DMS153 treated with DMSO at 0.1 percent for 48 hours (cell line): ENCODE measurements around the gene CFAP99.
"Not testable (repeated sequence)": the region's sequence is repeated elsewhere in the genome, so short reads cannot be mapped to it uniquely, and the experiment has no call there.

Experiments
- DNase-seq: peaks from one replicate; lab custom pipeline; 2025; ENCODE audit not compliant: unreplicated experiment; lab: John Stamatoyannopoulos, UW

The CFAP99 gene

GRCh38 chr4:2418650-2419571 lies at the start of gene CFAP99:
TSS of gene CFAP99 (plus strand) at chr4:2418955.
- peak; percentile 67 for DNase-seq

GRCh38 chr4:2370597-2371320 lies 48.0 kb upstream of the CFAP99 start:
- DNase-seq, result no peak

GRCh38 chr4:2371765-2372487 lies 46.8 kb upstream of the CFAP99 start:
- DNase-seq, result no peak

GRCh38 chr4:2372488-2373030 lies 46.2 kb upstream of the CFAP99 start:
- no peak for DNase-seq

DNA sequence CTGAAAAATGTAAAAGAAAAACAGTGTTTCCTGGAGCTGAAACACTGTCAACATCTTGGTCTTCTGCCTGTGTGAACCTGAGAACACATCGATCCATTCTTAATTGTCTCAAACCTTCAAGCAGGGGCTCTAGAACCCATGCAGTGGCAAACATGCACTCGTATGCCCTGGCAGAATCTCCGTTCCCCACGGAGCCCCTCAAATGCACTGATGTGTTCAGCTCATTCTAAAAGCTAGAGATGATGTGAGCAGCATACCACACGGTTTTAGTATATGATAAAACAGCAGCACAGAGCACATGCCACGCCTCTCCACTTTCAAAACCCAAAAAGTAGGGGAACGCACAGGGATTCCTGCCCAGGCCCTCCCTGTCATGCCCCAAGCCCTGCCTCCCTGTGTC lies 45.2 kb upstream of the CFAP99 start:
- no peak for DNase-seq

DNA sequence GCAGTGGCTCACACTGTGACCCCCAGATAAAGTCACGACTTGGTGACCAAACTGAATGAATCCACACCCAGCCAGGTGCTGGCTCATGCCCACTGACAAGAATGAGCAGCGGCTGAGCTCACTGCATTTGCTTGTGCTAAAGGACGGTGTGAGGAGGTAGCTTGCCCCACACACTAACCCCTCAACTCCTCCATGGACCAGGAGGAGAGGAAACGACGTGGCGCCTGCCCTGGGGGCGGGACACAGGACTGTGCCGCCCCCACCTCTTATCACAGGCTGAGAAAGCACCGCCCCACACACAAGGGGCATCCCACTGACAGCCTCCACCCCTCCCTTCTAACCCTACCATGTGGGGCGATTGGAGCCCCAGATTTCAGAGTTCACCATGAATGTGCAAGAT lies 43.3 kb upstream of the CFAP99 start:
- no peak for DNase-seq

DNA sequence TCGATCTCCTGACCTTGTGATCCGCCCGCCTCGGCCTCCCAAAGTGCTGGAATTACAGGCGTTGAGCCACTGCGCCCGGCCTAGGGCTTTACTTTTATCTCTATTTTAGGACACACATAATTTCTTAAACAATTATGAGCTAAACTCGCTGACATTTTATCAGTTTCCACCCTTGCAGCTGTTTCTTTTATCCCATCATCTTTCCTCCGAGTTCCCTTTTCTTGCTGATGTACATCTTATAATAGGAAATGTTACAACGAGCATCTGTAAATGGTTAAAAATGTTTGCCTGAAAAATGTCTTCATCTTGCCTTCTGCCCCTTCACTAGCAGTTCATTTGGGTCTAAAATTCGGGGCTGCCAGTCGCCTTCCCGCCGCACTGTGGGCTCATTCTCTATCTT lies 41.5 kb upstream of the CFAP99 start:
- no peak for DNase-seq

DNA sequence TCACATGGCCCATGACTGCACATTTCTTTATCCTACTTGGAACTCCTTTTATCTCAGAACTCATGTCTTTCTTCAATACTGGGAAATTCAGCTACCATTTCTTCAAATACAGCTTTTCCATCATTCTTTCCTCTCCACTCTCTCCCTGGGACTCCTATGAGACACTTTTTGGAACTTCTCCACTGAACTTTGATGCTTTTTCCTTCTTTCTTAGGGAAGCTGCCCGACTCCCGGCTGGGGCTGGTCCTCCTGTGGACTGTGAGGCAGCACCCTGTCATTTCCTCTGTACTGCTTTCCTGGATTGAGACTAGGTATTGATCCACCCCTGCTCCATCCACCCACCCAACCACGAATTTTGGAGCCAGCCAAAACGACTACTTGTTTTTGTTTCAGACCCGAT lies 40.4 kb upstream of the CFAP99 start:
- DNase-seq, result no peak

- DNase-seq, result no peak
Measured at GRCh38 chr4:2378898-2379297, 39.9 kb upstream of the CFAP99 start.

DNA sequence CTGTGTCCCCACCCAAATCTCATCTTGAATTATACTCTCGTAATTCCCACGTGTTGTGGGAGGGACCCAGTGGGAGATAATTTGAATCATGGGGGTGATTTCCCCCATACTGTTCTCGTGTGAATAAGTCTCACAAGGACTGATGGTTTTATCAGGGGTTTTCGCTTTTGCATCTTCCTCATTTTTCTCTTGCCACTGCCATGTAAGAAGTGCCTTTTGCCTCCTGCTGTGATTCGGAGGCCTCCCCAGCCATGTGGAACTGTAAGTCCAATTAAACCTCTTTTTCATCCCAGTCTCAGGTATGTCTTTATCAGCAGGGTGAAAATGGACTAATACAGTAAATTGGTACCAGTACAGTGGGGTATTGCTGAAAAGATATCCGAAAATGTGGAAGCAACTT lies 38.2 kb upstream of the CFAP99 start:
- DNase-seq, result not testable (repeated sequence)

- DNase-seq, result not testable (repeated sequence)
Measured at GRCh38 chr4:2382769-2383202, 36.0 kb upstream of the CFAP99 start.

DNA sequence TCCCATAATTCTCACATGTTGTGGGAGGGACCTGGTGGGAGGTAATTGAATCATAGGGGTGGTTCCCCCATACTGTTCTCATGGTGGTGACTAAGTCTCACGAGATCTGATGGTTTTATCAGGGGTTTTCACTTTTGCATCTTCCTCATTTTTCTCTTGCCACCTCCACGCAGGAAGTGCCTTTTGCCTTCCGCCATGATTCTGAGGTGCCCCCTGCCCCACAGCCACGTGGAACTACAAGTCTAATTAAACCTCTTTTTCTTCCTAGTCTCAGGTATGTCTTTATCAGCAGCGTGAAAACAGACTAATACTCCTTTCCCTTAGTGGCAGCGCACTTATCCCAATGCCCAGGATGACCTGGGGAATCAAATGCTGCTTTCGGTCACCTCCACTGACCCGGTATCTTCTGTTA lies 35.5 kb upstream of the CFAP99 start:
- DNase-seq, result not testable (repeated sequence)

DNA sequence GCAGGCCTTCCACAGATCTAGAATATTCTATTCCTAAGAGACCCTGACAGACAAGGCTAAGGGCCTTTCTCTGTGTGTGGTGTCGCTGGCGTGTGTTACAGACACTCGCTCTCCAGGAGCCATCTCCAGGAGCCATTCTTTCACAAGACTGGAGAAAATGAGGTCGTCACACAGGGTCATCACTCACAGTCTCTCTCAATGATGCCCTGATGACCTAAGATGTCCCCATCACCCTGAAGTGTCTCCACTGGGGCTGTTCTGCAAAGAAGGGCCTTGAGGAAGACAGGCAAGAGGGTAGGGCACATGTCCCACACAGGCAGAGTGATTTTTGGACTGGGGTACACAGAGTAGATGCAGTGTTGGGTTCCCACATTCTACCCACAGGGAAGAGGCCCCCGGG lies 35.0 kb upstream of the CFAP99 start:
- DNase-seq, result no peak

DNA sequence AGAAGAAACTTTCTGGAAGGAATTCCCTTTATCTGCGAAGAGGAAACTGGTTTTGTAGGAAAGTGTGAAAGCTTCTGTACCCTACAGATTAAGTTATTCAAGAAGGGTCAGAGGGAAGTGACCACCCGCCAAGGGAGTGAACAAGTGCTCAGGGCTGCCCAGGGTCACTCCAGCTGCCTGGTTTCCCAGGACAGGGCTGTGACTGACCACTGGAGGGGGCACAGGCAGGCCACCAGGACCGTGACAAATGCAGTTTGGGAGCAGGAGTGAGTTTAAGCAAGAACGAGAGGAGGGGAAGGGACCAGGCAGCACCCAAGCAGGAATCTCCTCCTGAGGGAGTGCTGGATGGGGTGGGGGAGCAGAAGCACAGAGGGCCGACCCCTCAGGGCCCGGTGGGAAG lies 34.5 kb upstream of the CFAP99 start:
- DNase-seq, result no peak

DNA sequence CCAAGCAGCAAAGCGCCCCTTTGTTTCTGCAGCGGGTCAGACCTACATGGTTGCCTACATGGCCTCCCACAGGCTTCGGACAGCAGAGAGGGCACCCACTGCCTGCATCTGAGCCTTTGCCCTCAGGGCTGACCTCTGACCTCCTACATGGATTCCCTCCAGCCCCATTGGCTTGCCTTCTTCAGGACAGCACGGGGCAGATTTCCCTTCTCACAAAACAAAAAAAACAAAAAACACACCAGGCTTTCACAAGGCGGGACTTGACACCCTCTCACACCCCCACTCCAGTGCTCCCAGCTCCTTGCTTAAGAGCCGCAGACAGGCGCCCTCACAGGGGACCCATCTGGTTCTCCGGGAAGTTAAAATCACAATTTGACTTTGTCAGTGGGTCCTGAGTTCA lies 33.2 kb upstream of the CFAP99 start:
- no peak for DNase-seq

DNA sequence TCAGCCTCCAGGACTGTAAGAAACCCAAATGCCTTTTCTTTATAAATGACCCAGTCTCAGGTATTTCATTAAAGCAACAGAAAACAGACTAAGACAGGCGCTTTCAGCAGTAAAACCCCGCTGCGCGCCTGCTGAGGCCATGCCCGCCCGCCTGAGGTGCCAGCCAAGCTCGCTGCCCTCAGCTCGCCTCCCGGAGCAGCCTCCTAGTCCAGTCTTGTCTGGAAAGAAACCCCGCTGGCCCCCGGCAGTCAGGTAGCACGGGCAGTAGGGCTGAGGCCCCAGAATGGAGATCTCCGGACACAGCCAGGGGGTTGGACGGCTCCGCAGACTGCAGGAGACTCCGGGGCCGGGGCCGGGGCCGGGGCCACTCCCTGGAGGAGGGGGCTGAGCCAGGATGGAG lies 32.0 kb upstream of the CFAP99 start:
- DNase-seq, result no peak

- DNase-seq, result no peak
Measured at GRCh38 chr4:2387218-2387617, 31.5 kb upstream of the CFAP99 start.

DNA sequence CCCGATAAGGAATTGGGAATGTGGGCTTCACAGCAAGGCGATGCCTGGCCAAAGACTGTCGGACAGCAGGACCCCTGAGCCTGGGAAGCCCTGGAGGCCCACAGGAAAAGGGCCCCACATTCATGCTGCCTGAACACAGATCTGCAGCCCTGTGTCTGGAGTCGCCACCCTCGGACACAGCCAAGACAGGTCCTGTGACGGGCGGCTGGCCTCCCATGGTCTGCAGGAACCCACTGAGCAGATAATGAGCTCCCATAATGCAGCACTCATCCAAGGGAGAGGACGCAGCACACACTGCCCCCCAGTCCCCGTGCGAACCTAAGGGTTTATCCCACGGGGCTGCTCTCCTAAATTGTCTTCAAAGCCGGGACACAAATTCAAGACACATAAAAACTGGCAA lies 30.9 kb upstream of the CFAP99 start:
- no peak for DNase-seq

- no peak for DNase-seq
Measured at GRCh38 chr4:2388429-2389182, 30.1 kb upstream of the CFAP99 start.

DNA sequence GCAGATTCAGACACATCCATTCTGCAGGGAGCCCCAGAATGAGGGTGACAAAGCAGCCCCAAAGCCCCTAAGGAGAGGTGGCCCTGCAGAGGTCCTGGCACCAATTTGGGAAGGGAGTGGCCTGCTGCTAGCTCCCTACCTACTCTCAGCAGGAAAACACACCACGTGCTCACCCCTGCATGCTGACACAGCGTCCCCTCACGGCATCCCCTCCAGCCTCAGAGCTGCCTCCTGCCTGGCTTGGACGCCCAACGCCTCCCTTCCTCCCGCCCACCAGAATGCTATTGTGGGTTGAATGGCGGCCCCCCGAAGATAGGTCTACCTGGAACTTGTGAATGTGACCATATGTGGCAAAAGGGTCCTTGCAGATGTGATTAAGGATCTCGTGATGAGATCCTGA lies 29.1 kb upstream of the CFAP99 start:
- no peak for DNase-seq

- DNase-seq, result no peak
Measured at GRCh38 chr4:2390146-2390545, 28.6 kb upstream of the CFAP99 start.
